Esophagus squamous epithelium (tissue), 4 donors: ENCODE results near the gene THAP2.

Source experiments
- POLR2A ChIP-seq, 4 donors: fragments of 450-650 bp; IDR thresholded peaks; one replicate each; pipeline ENCODE4 v1.6.1; 2017; ENCODE audit warnings: antibody characterized with exemption in 4 of 4, mild to moderate bottlenecking in 4 of 4, moderate library complexity in 3 of 4
- TF ChIP-seq, protein P1 (sequence below), 6 experiments: fragments of 450-650 bp in 4 of 6; fragments of 200-600 bp in 2 of 6; sonication (generic) in 2 of 6; IDR thresholded peaks; one replicate each; pipeline ENCODE4 v1.5.1; 2016 to 2019; ENCODE audit warnings: antibody characterized with exemption in 6 of 6, mild to moderate bottlenecking in 4 of 6, moderate library complexity in 4 of 6

DNA sequence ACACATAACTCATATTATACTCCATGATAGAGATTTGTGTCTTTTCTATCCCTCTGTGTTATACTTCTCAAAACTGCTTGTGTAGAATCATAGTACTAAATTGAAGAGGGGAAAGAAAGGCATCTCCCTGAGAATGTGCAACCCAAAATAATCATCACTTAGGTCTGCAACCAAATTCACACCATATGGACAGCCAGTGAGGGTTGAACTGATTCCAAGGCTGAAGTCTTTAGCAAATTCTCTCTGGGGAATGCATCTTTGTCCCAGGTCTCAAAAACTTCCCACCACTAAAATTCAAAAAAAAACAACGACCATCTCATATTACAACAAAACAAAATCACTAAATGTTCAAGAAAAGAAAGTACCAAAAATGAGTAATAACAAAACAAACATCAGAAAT, 11.4 kb upstream of the THAP2 start:
- TF ChIP-seq, protein P1, sequence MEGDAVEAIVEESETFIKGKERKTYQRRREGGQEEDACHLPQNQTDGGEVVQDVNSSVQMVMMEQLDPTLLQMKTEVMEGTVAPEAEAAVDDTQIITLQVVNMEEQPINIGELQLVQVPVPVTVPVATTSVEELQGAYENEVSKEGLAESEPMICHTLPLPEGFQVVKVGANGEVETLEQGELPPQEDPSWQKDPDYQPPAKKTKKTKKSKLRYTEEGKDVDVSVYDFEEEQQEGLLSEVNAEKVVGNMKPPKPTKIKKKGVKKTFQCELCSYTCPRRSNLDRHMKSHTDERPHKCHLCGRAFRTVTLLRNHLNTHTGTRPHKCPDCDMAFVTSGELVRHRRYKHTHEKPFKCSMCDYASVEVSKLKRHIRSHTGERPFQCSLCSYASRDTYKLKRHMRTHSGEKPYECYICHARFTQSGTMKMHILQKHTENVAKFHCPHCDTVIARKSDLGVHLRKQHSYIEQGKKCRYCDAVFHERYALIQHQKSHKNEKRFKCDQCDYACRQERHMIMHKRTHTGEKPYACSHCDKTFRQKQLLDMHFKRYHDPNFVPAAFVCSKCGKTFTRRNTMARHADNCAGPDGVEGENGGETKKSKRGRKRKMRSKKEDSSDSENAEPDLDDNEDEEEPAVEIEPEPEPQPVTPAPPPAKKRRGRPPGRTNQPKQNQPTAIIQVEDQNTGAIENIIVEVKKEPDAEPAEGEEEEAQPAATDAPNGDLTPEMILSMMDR (IDR thresholded peaks at IDR 0.05), result no peak
- no peak for TF ChIP-seq POLR2A (IDR thresholded peaks at IDR 0.05)
